Measurements from ENCODE around the gene ERG. TPM values are rescaled to one million over a fixed set of nuclear protein-coding genes. Genes with fewer than 3 reads are reported as not detected.

ERG gene
- total and polyA plus RNA-seq, 4 donors, result 8.6 to 30.3 (median 21.0) TPM

DNA sequence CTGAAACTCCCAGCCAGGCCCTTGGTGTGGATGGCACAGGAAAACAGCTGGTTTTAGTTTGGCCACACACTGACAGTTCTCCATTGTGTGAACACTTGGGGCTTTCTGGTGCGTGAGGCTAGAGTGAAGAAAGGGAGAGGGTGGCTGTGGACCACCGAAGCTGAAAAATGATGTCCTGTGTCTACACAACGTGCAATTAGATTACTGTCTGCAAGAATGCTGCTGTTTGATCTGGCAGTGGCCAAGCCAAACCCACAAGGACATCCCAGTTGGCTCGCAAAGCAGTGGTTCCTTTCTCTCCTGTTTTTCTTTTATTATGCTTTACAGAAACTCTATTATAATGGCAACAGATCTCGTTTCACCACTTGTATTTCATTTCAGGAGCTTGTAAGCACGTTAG, 58.9 kb downstream of the ERG start:
- Histone ChIP-seq H3K4me3 (no peak overlapping the region), H3K9me3 (ENCODE audit: control insufficient read depth in 4 of 4, insufficient read depth in 3 of 4, low read length in 3 of 4) (peaks cover 0 to 2% (median 0%) of the 10 kb centered on the region in 4 donors), H3K36me3 (ENCODE audit: control insufficient read depth in 4 of 4, insufficient read depth in 4 of 4, low read length in 4 of 4) (peaks cover 0 to 3% (median 0%) of the 10 kb centered on the region in 4 donors), H3K4me1 (ENCODE audit: control insufficient read depth in 5 of 5, insufficient read depth in 5 of 5, low read length in 5 of 5) (peaks cover 0 to 33% (median 14%) of the 10 kb centered on the region in 5 donors), H3K27ac (ENCODE audit: low read depth in 1 of 2, low read length in 1 of 2) (peak overlapping the region in 1 of 2 donors; percentile 12), H3K9ac (ENCODE audit: insufficient read depth in 1 of 2, low read length in 2 of 2) (no peak overlapping the region), H3K27me3 (ENCODE audit: control insufficient read depth in 3 of 3, insufficient read depth in 3 of 3, low read length in 2 of 3) (no peaks in the 10 kb centered on the region)
- TF ChIP-seq CTCF (IDR thresholded peaks at IDR 0.05; ENCODE audit: control extremely low read depth, extremely low read depth), result no peak
- ATAC-seq (ENCODE audit: insufficient read depth, low FRiP score) (no peak), DNase-seq (peak; percentile 71 to 79 (median 75))
- WGBS, 2 donors, result 31 to 46% methylated on average over 6 of the region's 6 CpGs

DNA sequence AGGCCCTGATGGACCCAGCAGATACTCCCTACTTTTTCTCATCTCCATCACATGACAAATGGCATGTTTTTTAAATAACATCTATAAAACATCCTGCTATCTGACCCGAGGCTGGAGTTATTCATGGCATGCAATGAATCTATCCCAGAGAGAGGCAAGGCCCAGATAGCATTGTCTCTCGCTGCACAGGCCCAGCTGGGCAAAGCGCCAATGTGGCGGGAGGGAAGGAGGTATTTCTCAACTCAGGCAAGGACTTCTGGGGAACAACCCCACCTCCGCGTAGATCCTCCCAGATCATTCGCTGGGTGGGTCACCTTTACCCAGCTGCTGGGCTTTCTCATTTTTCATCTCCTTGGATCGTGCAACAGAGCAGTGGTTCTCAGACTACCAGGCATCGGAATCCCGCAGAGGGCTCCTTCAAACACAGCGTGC, 59.8 kb downstream of the ERG start:
- Histone ChIP-seq H3K9me3 (ENCODE audit: control insufficient read depth in 4 of 4, insufficient read depth in 3 of 4, low read length in 3 of 4) (peaks cover 0 to 2% (median 0%) of the 10 kb centered on the region in 4 donors), H3K9ac (ENCODE audit: insufficient read depth in 1 of 2, low read length in 2 of 2) (no peak overlapping the region), H3K4me3 (no peak overlapping the region), H3K4me1 (ENCODE audit: control insufficient read depth in 5 of 5, insufficient read depth in 5 of 5, low read length in 5 of 5) (peaks cover 0 to 30% (median 14%) of the 10 kb centered on the region in 5 donors), H3K27ac (ENCODE audit: low read depth in 1 of 2, low read length in 1 of 2) (no peak overlapping the region), H3K27me3 (ENCODE audit: control insufficient read depth in 3 of 3, insufficient read depth in 3 of 3, low read length in 2 of 3) (no peaks in the 10 kb centered on the region), H3K36me3 (ENCODE audit: control insufficient read depth in 4 of 4, insufficient read depth in 4 of 4, low read length in 4 of 4) (peaks cover 0 to 4% (median 0%) of the 10 kb centered on the region in 4 donors)
- peak; percentile 45 to 57 (median 54) for DNase-seq
- ATAC-seq (ENCODE audit: insufficient read depth, low FRiP score), result no peak
- TF ChIP-seq CTCF (IDR thresholded peaks at IDR 0.05; ENCODE audit: control extremely low read depth, extremely low read depth), result no peak
- 20 to 55% methylated on average over 11 of the region's 11 CpGs for WGBS, 2 donors

DNA sequence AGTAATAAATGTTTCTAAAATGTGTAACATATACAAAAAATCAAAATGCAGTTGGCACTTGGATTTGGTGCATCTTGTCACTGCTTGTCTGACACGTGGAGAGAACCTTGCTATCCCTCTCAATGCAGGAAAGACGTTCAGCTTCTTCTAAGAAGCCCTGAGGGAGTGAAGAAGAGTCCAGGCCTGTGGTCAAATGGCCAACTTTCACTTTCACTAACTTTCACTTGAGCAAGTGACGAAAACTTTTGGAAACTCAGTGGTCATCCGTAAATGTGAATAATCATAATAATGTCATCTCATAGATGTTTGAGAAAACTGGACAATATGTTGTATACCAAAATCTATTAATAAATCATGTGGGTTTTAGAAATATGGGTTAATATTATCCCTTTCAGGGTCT, 61.9 kb downstream of the ERG start:
- peaks cover 0 to 27% (median 15%) of the 10 kb centered on the region in 5 donors for H3K4me1 ChIP-seq (ENCODE audit: control insufficient read depth in 5 of 5, insufficient read depth in 5 of 5, low read length in 5 of 5)
- H3K9ac ChIP-seq (ENCODE audit: insufficient read depth in 1 of 2, low read length in 2 of 2), result no peak overlapping the region
- H3K9me3 ChIP-seq (ENCODE audit: control insufficient read depth in 4 of 4, insufficient read depth in 3 of 4, low read length in 3 of 4), result no peaks in the 10 kb centered on the region
- H3K27ac ChIP-seq (ENCODE audit: low read depth in 1 of 2, low read length in 1 of 2), result no peak overlapping the region
- H3K36me3 ChIP-seq (ENCODE audit: control insufficient read depth in 4 of 4, insufficient read depth in 4 of 4, low read length in 4 of 4), result peaks cover 0 to 4% (median 0%) of the 10 kb centered on the region in 4 donors
- TF ChIP-seq CTCF (IDR thresholded peaks at IDR 0.05; ENCODE audit: control extremely low read depth, extremely low read depth), result no peak
- no peak overlapping the region for H3K4me3 ChIP-seq
- no peak for ATAC-seq (ENCODE audit: insufficient read depth, low FRiP score)
- WGBS, 2 donors, result 64 to 71% methylated on average over 4 of the region's 4 CpGs
- DNase-seq, result no peak
- H3K27me3 ChIP-seq (ENCODE audit: control insufficient read depth in 3 of 3, insufficient read depth in 3 of 3, low read length in 2 of 3), result no peaks in the 10 kb centered on the region
